Sigmoid colon (tissue), 4 donors: ENCODE measurements around the gene LEMD2.

Source experiments
- EP300 ChIP-seq, 4 donors: sonication (generic); formaldehyde crosslinking; IDR thresholded peaks; one replicate each; pipeline ENCODE4 v1.6.1; 2017; ENCODE audit warnings: antibody characterized with exemption in 4 of 4
- POLR2A ChIP-seq, 2 donors: fragments of 450-650 bp; IDR thresholded peaks; one replicate each; pipeline ENCODE4 v1.6.1; 2016; ENCODE audit warnings: antibody characterized with exemption in 2 of 2, mild to moderate bottlenecking in 2 of 2, moderate library complexity in 2 of 2
- POLR2AphosphoS5 ChIP-seq, 4 donors: sonication (generic); formaldehyde crosslinking; IDR thresholded peaks; one replicate each; pipeline ENCODE4 v1.6.1; 2017; ENCODE audit warnings: antibody characterized with exemption in 4 of 4
- TF ChIP-seq, protein P1 (sequence below), 4 experiments: fragments of 450-650 bp in 3 of 4; fragments of 200-600 bp in 1 of 4; IDR thresholded peaks; one replicate each; pipeline ENCODE4 v1.5.1; 2016 to 2019; ENCODE audit warnings: antibody characterized with exemption in 4 of 4, mild to moderate bottlenecking in 3 of 4, moderate library complexity in 2 of 4

DNA sequence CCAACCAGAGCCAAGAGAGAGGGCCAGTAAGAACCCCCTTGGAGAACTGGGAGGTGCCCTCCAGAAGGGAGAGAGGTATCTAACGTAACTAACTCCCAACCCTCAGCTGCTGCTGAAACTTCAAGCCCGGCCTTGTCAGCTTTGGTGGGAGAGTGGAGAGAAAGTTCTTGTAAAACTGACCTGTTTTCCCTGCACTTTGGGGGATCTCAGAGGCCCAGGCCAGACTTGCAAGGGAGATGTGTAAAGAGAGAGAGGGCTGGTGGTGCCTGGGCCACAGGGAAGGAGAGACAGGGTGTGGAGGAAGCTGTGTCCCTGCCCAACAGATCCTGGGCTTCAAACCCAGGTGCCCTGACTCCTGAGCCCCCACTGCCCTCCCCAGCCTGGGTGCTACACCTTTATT lies 24.9 kb downstream of the LEMD2 start:
- TF ChIP-seq POLR2A (IDR thresholded peaks at IDR 0.05), result no peak
- TF ChIP-seq, protein P1, sequence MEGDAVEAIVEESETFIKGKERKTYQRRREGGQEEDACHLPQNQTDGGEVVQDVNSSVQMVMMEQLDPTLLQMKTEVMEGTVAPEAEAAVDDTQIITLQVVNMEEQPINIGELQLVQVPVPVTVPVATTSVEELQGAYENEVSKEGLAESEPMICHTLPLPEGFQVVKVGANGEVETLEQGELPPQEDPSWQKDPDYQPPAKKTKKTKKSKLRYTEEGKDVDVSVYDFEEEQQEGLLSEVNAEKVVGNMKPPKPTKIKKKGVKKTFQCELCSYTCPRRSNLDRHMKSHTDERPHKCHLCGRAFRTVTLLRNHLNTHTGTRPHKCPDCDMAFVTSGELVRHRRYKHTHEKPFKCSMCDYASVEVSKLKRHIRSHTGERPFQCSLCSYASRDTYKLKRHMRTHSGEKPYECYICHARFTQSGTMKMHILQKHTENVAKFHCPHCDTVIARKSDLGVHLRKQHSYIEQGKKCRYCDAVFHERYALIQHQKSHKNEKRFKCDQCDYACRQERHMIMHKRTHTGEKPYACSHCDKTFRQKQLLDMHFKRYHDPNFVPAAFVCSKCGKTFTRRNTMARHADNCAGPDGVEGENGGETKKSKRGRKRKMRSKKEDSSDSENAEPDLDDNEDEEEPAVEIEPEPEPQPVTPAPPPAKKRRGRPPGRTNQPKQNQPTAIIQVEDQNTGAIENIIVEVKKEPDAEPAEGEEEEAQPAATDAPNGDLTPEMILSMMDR (IDR thresholded peaks at IDR 0.05), result no peak
- no peak for TF ChIP-seq POLR2AphosphoS5 (IDR thresholded peaks at IDR 0.05)
- no peak for TF ChIP-seq EP300 (IDR thresholded peaks at IDR 0.05)
